DOHH2 (cell line): ENCODE results near the gene SPOCK1.

Source experiments
- H3F3A ChIP-seq: fragments of 200-600 bp; sonication (generic), shearing (Covaris generic); 2 replicates; pipeline ENCODE4 v1.6.0; 2016; ENCODE audit warnings: antibody characterized with exemption, mild to moderate bottlenecking; ENCODE audit not compliant: control insufficient read depth, insufficient read depth
- H3K27ac ChIP-seq: fragments of 200-600 bp; sonication (generic); 2 replicates; pipeline ENCODE4 v1.5.1; 2014; ENCODE audit warnings: low read depth, mild to moderate bottlenecking, low read length, moderate library complexity
- H3K27me3 ChIP-seq: fragments of 200-600 bp; sonication (generic); 2 replicates; pipeline ENCODE4 v1.6.1; 2014; ENCODE audit warnings: mild to moderate bottlenecking, low read length, mixed read lengths; ENCODE audit not compliant: control insufficient read depth
- H3K36me3 ChIP-seq: fragments of 200-600 bp; sonication (generic); 2 replicates; pipeline ENCODE4 v1.6.1; 2014; ENCODE audit warnings: mild to moderate bottlenecking, low read length, moderate library complexity, mixed read lengths; ENCODE audit not compliant: control insufficient read depth
- H3K4me1 ChIP-seq: fragments of 200-600 bp; sonication (generic); 2 replicates; pipeline ENCODE4 v1.6.1; 2014; ENCODE audit warnings: mild to moderate bottlenecking, low read length, mixed read lengths; ENCODE audit not compliant: control insufficient read depth
- H3K4me2 ChIP-seq: fragments of 200-600 bp; sonication (generic); 2 replicates; pipeline ENCODE4 v1.6.0; 2014; ENCODE audit warnings: mild to moderate bottlenecking, low read length, moderate library complexity
- H3K4me3 ChIP-seq: fragments of 200-600 bp; sonication (generic); 2 replicates; pipeline ENCODE4 v1.5.1; 2014; ENCODE audit warnings: mild to moderate bottlenecking, low read length, mixed read lengths
- H3K79me2 ChIP-seq: fragments of 200-600 bp; sonication (generic); 2 replicates; pipeline ENCODE4 v1.6.1; 2014; ENCODE audit warnings: mild to moderate bottlenecking, low read length, mixed read lengths; ENCODE audit not compliant: control insufficient read depth
- H3K9me2 ChIP-seq: fragments of 200-600 bp; sonication (generic); replicated peaks from 2 replicates; pipeline ENCODE4 v1.6.1; 2014; ENCODE audit warnings: mild to moderate bottlenecking, low read length, mixed read lengths; ENCODE audit not compliant: control insufficient read depth
- H3K9me3 ChIP-seq: fragments of 200-600 bp; sonication (generic); 2 replicates; pipeline ENCODE4 v1.6.1; 2014; ENCODE audit warnings: antibody characterized with exemption, low read length, mixed read lengths; ENCODE audit not compliant: control insufficient read depth, insufficient read depth
- H4K20me1 ChIP-seq: fragments of 200-600 bp; sonication (generic); 2 replicates; pipeline ENCODE4 v1.6.0; 2014; ENCODE audit warnings: low read depth, mild to moderate bottlenecking, antibody characterized with exemption, low read length, moderate library complexity; ENCODE audit not compliant: control insufficient read depth, insufficient read depth
- CTCF ChIP-seq: fragments of 200-600 bp; sonication (generic); IDR thresholded peaks from one replicate; pipeline ENCODE4 v1.5.1; 2014; ENCODE audit warnings: antibody characterized with exemption, mild to moderate bottlenecking, low read depth, low read length; ENCODE audit not compliant: poor library complexity, severe bottlenecking
- EZH2phosphoT487 ChIP-seq: fragments of 200-600 bp; sonication (generic); IDR thresholded peaks from 2 replicates; pipeline ENCODE4 v1.6.1; 2017; ENCODE audit warnings: borderline replicate concordance, mild to moderate bottlenecking, antibody characterized with exemption, low read length, moderate library complexity, mixed read lengths

The SPOCK1 gene

GRCh38 chr5:137344021-137344420, 155.1 kb downstream of the SPOCK1 start:
- no peaks in the 10 kb centered on the region for H3K27me3 ChIP-seq
- H4K20me1 ChIP-seq, result no peaks in the 10 kb centered on the region
- TF ChIP-seq CTCF (no peak), EZH2phosphoT487 (no peak)
- H3K4me3 ChIP-seq, result no peak overlapping the region
- no peaks in the 10 kb centered on the region for H3K36me3 ChIP-seq
- H3K27ac ChIP-seq, result no peak overlapping the region
- no peak overlapping the region for H3K4me2 ChIP-seq
- H3K9me3 ChIP-seq, result no peaks in the 10 kb centered on the region
- no peaks in the 10 kb centered on the region for H3K4me1 ChIP-seq
- H3K79me2 ChIP-seq, result no peaks in the 10 kb centered on the region
- no peaks in the 10 kb centered on the region for H3F3A ChIP-seq
- H3K9me2 ChIP-seq, result no peaks in the 10 kb centered on the region

- Histone ChIP-seq H3K9me2 (no peaks in the 10 kb centered on the region), H3K9me3 (no peaks in the 10 kb centered on the region), H3K36me3 (no peaks in the 10 kb centered on the region), H3K4me2 (no peak overlapping the region), H3F3A (no peaks in the 10 kb centered on the region), H4K20me1 (no peaks in the 10 kb centered on the region), H3K4me3 (no peak overlapping the region), H3K4me1 (no peaks in the 10 kb centered on the region), H3K79me2 (no peaks in the 10 kb centered on the region), H3K27ac (no peak overlapping the region), H3K27me3 (no peaks in the 10 kb centered on the region)
- no peak for TF ChIP-seq CTCF
- TF ChIP-seq EZH2phosphoT487, result no peak
Observed at GRCh38 chr5:137342764-137343163, 156.4 kb downstream of the SPOCK1 start.

- Histone ChIP-seq H3K36me3 (no peaks in the 10 kb centered on the region), H3K27me3 (no peaks in the 10 kb centered on the region), H3K9me2 (no peaks in the 10 kb centered on the region), H4K20me1 (no peaks in the 10 kb centered on the region), H3K4me3 (no peak overlapping the region), H3F3A (no peaks in the 10 kb centered on the region), H3K9me3 (no peaks in the 10 kb centered on the region), H3K4me1 (no peaks in the 10 kb centered on the region), H3K27ac (no peak overlapping the region), H3K4me2 (no peak overlapping the region), H3K79me2 (no peaks in the 10 kb centered on the region)
- TF ChIP-seq EZH2phosphoT487, result no peak
- TF ChIP-seq CTCF, result no peak
Observed at GRCh38 chr5:137341831-137342230, 157.3 kb downstream of the SPOCK1 start.

- Histone ChIP-seq H3K4me2 (no peak overlapping the region), H4K20me1 (no peaks in the 10 kb centered on the region), H3F3A (no peaks in the 10 kb centered on the region), H3K4me3 (no peak overlapping the region), H3K9me2 (no peaks in the 10 kb centered on the region), H3K27ac (no peak overlapping the region), H3K4me1 (no peaks in the 10 kb centered on the region), H3K9me3 (no peaks in the 10 kb centered on the region), H3K27me3 (no peaks in the 10 kb centered on the region), H3K79me2 (no peaks in the 10 kb centered on the region), H3K36me3 (no peaks in the 10 kb centered on the region)
- TF ChIP-seq EZH2phosphoT487 (no peak), CTCF (no peak)
Observed at GRCh38 chr5:137340881-137341280, 158.2 kb downstream of the SPOCK1 start.
